Measurements from ENCODE around the gene SFT2D3.

Gene SFT2D3

GRCh38 chr2:127683056-127683455, 18.2 kb upstream of the SFT2D3 start:
- DNase-seq, result no peak

GRCh38 chr2:127683757-127684156, 17.5 kb upstream of the SFT2D3 start:
- DNase-seq, result no peak

GRCh38 chr2:127685410-127686080, 15.8 kb upstream of the SFT2D3 start:
- no peak for DNase-seq

GRCh38 chr2:127688405-127688804, 12.9 kb upstream of the SFT2D3 start:
- DNase-seq, result no peak

GRCh38 chr2:127690696-127691095, 10.6 kb upstream of the SFT2D3 start:
- DNase-seq, result no peak

GRCh38 chr2:127694986-127695385, 6.3 kb upstream of the SFT2D3 start:
- DNase-seq, result no peak

GRCh38 chr2:127695491-127696472, 5.5 kb upstream of the SFT2D3 start:
- peak; percentile 4 for DNase-seq

GRCh38 chr2:127697482-127698180, 3.7 kb upstream of the SFT2D3 start:
- no peak for DNase-seq

GRCh38 chr2:127698553-127699355, 2.5 kb upstream of the SFT2D3 start:
- no peak for DNase-seq

- DNase-seq, result no peak
Measured at GRCh38 chr2:127700527-127701192, 637 bp upstream of the SFT2D3 start.

- peak; percentile 79 for DNase-seq
Measured at GRCh38 chr2:127701651-127702394, 526 bp downstream of the SFT2D3 start.

GRCh38 chr2:127702395-127703009, 1.2 kb downstream of the SFT2D3 start:
- no peak for DNase-seq

- no peak for DNase-seq
Measured at GRCh38 chr2:127703282-127703681, 2.0 kb downstream of the SFT2D3 start.

GRCh38 chr2:127704641-127705390, 3.5 kb downstream of the SFT2D3 start:
- DNase-seq, result no peak

GRCh38 chr2:127705391-127706065, 4.2 kb downstream of the SFT2D3 start:
- no peak for DNase-seq

- DNase-seq, result no peak
Measured at GRCh38 chr2:127706215-127706990, 5.1 kb downstream of the SFT2D3 start.

- no peak for DNase-seq
Measured at GRCh38 chr2:127707890-127708648, 6.8 kb downstream of the SFT2D3 start.

GRCh38 chr2:127709336-127709735, 8.0 kb downstream of the SFT2D3 start:
- DNase-seq, result no peak
